Suprapubic skin (tissue), 4 donors: ENCODE measurements around the gene IAH1.

ENCODE experiments used
- EP300 ChIP-seq: sonication (generic); formaldehyde crosslinking; IDR thresholded peaks from one replicate; pipeline ENCODE4 v1.6.1; 2017; ENCODE audit warnings: antibody characterized with exemption
- POLR2A ChIP-seq, 2 donors: fragments of 450-650 bp; IDR thresholded peaks; one replicate each; pipeline ENCODE4 v1.6.1; 2017; ENCODE audit warnings: antibody characterized with exemption in 2 of 2, mild to moderate bottlenecking in 2 of 2, moderate library complexity in 2 of 2
- POLR2AphosphoS5 ChIP-seq, 3 donors: sonication (generic); formaldehyde crosslinking; IDR thresholded peaks; one replicate each; pipeline ENCODE4 v1.6.1; 2017; ENCODE audit warnings: antibody characterized with exemption in 3 of 3
- TF ChIP-seq, protein P1 (sequence below), 2 donors: fragments of 200-600 bp in 1 of 2; fragments of 450-650 bp in 1 of 2; sonication (generic) in 1 of 2; IDR thresholded peaks; one replicate each; pipeline ENCODE4 v1.5.1; 2016 to 2019; ENCODE audit warnings: antibody characterized with exemption in 2 of 2, mild to moderate bottlenecking in 1 of 2, moderate library complexity in 1 of 2

DNA sequence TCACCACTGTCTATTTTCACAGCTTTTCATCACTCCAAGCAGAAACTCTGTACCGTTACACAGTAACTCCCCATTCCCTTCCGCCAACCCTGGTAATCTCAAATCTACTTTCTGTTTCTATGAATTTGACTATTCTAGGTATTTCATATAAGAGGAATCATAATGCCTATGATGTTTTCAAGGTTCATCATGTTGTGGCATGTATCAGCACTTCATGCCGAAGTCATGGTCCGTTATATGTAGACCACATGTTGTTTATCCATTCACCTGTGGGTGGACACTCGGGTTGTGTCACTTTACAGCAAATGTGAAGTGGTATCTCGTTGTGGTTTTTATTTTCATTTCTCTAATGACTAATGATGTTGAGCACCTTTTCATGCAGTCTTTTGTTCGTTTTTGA lies 29.3 kb upstream of the IAH1 start:
- TF ChIP-seq POLR2A (IDR thresholded peaks at IDR 0.05) (no peak), POLR2AphosphoS5 (IDR thresholded peaks at IDR 0.05) (no peak), EP300 (no peak)
- TF ChIP-seq, protein P1, sequence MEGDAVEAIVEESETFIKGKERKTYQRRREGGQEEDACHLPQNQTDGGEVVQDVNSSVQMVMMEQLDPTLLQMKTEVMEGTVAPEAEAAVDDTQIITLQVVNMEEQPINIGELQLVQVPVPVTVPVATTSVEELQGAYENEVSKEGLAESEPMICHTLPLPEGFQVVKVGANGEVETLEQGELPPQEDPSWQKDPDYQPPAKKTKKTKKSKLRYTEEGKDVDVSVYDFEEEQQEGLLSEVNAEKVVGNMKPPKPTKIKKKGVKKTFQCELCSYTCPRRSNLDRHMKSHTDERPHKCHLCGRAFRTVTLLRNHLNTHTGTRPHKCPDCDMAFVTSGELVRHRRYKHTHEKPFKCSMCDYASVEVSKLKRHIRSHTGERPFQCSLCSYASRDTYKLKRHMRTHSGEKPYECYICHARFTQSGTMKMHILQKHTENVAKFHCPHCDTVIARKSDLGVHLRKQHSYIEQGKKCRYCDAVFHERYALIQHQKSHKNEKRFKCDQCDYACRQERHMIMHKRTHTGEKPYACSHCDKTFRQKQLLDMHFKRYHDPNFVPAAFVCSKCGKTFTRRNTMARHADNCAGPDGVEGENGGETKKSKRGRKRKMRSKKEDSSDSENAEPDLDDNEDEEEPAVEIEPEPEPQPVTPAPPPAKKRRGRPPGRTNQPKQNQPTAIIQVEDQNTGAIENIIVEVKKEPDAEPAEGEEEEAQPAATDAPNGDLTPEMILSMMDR (IDR thresholded peaks at IDR 0.05), result no peak
